NCI-H345 treated with DMSO at 0.1 percent for 48 hours (cell line): ENCODE data around the gene PKIB.
"Not testable (repeated sequence)": the region's sequence is repeated elsewhere in the genome, so short reads cannot be mapped to it uniquely, and the experiment has no call there.

Experiments used
- DNase-seq: peaks from one replicate; lab custom pipeline; 2025; ENCODE audit not compliant: unreplicated experiment; lab: John Stamatoyannopoulos, UW

The PKIB gene, protein sequence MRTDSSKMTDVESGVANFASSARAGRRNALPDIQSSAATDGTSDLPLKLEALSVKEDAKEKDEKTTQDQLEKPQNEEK

DNA sequence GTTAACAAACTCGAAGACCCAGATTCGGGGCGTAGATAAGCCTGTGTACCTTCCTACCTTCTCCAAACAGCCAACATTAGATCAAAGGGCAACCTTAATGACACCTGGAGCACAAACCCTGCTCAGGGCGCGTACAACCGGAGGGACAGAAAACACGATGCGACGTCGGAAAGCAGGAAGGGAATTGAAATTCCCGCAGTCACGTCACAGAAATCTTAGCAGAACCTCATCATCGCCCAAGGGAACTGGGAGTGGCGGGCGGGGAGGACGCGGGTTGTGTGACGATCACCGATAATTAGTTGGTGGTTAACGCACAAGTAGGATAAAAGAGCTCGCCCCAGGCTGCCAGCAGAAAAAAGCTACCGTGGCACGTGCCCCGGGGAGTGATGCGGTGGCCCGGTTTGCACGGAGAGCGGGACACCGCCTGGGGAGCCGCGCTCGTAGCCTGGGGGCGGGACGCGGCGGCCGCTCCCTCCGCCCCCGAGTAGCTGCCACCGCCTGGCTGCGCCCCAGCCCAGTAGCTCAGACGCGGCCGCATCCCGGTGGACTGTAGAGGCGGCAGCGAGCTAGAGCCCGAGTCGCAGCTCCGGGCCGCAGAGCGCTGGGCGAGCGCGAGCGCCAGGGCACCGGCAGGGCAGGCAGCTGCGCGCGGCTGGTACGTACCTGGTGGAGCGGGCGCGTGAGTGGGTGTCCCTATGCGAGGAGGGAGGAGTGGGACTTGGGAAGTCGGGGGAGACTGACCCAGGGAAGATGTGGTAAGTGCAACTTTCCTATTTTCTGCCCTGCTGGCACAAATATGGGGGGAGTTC, at the start of gene PKIB:
PKIB (plus strand) TSS at position 525 of the 809 bp plus-strand sequence. CDS start 107,390 bp downstream, outside the sequence.
- peak; percentile 79 for DNase-seq

DNA sequence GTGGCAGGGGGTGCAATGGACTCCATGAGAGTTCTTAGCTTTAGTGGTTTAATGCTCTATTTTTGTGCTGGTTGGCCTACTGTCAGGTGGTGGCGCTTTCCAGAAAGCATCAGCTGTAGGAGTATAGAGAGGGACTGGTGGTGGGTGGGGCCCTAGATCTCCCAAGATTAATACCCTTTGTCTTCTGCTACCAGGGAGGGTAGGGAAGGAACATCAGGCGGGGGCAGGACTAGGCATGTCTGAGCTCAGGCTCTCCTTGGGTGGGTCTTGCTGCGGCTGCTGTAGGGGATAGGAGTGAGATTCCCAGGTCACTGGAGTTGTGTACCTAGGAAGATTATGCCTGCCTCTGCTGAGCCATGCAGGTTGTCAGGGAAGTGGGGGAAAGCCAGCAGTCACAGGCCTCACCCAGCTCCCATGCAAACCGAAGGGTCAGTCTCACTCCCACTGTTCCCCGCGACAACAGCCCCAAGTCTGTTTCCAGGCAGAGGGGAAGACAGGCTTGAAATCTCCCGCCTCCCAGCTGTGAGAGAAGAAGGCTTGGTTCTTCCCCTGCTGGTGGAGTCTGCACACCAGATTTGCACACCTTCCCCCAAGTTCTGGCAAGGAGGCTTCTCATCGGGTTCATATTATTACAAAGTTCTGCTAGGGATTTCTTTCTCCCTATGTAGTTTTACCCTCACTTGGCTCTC, 46.7 kb upstream of the PKIB start:
- no peak for DNase-seq

DNA sequence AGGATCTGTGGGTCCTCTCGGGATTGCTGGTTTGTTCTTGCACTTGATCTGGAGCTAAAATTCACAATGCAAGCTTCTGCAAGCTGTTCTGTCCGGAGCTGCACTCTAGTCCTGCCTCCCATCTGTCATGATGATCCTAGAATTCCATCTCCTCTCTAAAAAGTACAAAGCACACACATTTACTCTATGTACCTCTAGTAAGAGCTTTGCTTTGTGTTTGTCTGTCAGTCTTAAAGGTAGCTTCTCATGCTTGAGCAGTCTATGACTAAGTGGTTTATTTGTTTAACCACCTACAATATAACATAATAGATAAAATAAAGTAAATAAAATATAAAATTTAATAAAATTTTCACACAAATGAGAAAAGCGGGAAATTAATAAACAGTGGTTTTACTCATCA, 46.0 kb upstream of the PKIB start:
- no peak for DNase-seq

DNA sequence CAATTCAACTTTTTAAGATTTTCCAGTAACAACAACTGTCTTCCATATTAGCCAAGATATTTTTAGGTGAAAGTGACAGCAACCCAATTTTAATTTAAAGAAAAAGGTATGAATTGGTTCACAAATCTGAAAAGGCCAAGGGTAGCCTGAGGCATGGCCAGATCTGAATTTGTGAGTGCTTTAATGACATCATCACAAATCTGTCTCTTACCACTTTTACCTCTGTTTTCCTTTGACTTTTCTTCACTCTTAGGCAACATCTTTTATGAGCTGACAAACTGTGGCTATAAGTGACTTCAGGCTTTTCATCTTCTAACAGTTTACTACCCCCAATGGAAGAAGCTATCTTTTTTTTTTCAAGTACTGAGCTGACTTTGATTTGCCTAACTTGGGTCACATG, 44.5 kb upstream of the PKIB start:
- no peak for DNase-seq

DNA sequence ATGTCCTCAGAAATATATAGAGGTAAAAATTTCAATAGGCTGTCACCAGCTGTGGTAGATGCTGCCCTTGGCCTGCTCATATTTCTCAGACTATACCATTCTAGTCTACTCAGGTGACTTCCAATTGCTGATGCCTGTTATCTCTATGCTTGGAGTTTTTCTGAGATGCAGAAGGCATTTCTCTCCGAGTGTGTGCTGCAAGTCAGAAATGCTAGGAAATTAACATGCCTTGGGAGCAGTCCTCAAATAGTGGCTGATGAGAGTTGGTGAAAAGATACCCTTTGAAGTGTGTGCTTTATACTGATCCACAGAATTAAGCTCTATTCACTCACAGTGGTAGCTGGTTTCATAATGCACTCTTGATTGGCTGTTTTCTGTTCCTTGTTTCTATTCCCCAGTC, 43.2 kb upstream of the PKIB start:
- no peak for DNase-seq

DNA sequence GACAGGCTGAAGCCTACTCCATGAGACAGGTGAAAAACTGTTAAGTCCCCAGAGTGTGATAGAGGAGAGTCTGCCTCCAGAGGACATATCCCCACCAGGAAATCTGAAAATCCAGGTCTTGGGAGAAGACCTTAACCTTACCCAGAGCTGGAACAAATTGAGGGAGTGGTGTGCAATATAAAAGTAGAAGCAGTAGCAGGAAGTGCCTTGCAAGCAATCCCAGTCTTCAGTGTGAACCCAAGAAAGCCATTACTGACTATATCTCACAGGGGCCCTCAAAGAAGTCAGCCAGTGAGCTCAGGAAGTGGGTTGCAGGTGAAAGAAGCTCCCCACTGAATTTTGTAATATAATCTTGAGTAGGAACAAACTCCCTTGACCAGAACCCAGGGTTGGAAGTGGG, 41.9 kb upstream of the PKIB start:
- DNase-seq, result no peak

DNA sequence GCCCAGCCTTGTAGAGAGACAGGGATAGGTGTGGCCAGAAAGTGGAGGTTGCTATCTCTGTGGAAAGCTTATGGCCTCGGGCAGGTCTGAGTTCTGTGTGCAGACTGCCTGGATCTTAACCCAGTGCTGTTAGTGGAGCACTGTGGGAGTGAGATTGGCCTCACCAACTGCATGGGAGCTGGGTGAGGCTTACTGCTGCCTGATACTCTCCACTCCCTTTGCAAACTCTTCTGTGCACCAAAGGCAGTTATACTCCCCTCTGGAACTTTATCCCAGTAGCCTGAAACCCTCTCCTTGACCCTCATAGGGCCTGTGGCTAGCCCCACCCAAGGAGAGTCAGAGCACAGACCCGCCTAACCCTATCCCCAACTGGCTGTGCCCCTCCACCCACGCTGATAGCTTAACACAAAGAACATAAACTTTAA, 41.4 kb upstream of the PKIB start:
- no peak for DNase-seq

DNA sequence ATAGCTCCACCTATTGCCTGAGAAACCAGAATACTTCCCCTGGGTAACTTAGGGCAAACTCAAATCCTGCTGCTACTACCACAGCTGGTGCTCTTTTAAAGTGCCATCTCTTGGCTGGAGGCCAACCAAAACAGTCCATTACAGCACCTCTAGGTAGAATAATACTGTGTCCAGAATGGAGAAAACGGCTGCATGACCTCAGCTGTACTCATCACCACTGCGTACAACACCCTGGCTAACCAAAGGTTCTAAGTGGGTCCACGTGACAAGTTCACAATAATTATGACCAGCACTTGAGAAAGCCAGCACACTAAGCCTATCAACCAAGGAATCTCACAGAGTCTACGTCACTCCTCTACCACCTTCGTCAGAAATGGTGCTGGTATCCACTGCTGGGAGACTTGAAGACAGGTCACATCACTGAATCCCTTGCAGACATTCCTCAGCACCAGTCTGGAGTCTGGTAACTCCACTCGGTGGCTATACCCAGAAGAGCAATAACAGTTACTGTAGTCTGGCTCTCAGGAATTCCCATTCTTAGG, 40.9 kb upstream of the PKIB start:
- no peak for DNase-seq

DNA sequence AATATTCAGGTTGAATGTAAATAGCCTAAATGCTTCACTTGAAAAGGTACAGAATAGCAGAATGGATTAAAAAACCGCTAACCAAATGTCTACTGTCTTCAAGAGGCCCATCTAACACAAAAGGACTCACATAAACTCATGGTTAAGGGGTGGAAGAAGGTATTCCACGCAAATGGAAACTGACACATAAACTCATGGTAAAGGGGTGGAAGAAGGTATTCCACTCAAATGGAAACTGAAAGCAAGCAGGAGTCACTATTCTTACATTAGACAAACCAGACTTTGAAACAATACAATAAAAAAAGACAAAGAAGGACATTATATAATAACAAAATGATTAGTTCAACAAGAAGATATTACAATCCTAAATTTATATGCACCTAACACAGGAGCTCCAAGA, 38.3 kb upstream of the PKIB start:
- DNase-seq, result no peak

DNA sequence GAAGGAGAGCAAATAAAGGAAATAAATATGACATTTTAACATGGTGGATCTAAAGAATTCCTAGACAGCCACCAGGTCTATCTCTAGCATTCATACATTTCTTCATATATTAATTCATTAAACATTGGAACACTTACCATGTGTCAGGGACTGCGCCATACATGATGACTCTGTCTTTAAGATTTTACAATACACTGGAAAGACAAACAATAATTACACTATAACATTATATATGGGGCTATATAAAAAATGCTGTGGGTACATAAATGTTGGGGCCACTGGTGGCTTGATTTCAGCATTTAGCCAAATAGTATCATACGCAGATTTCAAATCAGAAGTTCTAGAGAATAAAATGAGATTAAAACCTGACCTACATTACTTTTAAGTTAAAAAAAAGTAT, 33.3 kb upstream of the PKIB start:
- DNase-seq, result no peak

DNA sequence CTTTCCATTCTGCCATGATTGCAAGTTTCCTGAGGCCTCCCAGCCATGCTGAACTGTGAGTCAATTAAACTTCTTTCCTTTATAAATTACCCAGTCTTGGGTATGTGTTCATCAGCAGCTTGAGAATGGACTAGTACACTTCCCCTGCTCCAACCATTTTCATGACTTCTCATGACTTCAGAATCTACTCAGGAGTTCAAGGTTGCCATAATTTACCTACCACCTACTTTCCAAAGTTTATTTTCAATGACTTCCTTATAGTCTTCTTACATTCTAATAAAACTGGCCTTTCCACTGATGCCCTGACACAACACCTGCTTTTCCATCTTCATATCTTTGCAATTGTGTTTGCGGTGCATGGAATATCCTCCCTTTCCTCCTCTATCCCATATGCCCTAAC, 31.2 kb upstream of the PKIB start:
- no peak for DNase-seq

DNA sequence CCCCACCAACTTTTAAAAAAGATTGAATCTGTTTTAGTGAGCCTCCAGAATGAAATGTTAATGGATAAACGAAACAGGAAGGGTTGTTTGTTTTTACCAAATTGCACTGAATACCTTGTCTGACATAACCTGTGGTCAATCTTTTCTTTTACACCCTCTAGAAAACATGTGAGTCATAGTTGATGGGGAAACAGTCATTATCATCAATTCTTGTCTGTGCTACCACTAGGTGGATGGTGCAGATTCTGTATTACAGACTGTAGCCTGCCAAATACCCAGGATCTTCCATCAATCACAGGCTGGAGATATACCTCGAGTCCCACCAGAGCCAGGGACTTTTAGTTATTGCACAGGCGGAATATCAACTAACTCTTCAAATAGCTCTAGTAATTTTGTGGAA, 29.5 kb upstream of the PKIB start:
- no peak for DNase-seq

DNA sequence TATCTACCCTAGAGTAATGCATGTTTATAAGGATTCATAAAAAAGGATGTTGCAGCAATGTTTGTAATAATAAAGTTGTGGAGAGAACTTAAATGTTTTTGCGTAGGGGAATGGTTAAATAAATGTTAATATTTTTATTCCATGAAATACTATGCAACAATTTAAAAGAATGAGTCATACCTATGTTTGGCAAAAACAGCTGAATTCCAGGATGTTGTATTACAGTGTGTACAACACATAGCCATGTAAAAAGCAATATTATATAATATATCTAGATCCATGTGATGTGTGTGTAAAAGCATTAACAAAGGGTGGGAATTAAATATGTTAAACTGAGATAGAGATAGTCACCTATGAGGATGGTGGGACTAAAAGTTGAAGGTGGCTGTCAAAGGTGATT, 21.1 kb upstream of the PKIB start:
- no peak for DNase-seq

DNA sequence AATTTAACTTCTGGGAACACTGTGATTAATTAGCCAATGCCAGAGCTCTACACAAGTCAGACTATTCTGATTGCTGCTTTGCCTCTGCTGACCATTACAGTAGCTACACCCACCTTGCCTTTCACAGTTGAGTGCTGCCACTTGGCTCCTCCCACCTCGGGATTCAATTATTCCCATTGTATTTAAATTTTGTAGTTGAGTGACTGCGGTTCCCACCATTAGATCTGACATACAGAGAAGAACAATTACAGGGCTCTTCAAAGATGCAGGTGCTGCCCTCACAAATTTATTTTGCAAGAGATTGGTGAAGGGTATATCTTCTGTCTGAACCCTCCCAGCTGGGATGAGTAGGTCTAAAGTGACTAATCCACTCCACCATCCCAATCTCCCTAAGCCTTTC, 11.9 kb upstream of the PKIB start:
- not testable (repeated sequence) for DNase-seq

DNA sequence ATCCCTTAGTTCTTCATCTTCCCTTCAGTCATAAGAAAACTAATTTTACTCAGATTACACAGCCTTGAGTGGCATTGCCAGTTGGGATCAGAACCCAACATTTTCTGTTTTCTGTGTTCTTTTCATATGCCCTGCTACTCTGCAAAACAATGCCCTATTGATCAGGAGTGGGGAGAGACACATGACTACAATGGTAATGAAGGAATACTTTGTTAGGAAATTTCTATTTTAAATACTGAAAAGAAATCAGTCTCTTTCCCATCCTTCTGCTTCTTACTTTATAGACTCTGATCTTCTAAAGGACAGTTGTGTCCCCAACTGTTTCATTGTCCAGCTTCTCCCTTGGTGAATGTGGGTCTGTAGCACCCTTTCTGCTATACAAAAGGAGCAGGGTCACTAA, 5.5 kb upstream of the PKIB start:
- DNase-seq, result no peak

DNA sequence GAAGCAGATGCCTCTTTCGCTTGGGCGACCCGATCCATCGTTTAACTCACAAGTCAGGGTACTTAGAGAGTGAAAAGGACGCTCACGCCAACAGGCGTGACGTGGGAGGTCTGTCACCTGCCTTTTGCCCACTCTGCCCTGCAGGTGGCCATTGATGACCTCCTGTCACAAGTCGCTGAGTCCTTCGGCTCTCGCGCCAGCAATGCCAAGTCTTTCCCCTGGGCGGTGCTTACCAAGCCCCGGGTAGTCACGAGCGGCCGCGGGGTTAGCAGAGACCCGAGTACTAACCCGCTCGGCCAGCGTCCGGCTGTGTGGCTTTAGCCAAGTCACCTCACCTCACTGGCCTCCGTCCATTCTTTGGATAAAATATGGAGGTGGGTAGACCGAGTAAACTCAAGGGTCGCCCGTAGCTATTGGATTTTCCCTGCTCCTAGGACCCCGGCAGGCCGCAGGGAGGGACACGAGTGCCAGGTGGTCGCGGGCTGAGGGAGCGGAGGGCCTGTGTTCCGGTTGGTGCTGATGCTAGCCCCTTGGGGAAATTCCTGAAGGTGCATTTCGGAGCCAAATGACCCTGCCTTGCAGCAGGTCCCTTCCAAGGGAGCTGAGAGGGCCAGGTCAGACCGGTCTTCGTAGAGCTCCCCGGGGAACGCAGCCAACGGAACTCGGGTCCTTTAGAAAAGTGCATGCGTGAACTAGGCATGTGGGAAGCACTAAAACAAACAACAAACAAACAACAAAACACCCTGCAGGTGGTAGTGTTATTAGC, 668 bp downstream of the PKIB start:
- DNase-seq, result no peak

DNA sequence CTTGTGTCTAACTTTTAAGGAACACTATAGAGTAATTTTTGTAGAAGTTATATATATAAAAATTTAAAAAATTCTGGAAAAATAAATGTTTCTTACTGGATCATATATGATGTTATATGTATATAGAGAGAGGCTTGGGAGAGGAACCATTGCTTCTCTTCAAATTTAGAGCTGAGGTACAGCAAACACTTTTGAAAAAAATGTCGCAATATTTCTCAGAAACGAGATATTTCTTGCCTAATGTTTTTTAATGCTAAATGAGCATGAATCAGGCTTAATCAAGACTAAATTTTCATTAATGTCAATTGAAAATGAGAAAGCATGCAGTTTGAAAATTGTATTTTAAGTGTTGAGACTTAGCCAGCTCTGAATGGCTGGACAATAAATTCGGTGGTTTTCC, 2.6 kb downstream of the PKIB start:
- DNase-seq, result no peak

DNA sequence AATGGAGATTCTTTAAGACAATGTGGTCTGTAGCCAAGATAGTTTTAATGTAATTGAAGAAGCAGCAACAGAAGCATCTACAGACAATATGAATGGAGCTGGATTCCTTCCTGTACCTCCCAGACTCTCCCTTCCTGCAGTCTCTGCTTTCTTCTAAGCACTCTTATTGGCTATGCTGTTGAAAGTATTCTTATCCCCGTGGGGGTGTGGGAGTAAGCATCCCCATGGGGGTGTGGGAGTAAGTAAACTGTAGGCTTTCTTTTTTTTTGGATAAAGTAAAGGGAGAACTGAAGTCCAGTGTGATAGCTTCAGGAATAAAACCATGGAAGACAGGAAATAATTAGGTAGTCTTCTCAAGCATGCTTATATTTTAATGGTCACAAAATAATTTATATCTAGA, 4.1 kb downstream of the PKIB start:
- DNase-seq, result no peak

DNA sequence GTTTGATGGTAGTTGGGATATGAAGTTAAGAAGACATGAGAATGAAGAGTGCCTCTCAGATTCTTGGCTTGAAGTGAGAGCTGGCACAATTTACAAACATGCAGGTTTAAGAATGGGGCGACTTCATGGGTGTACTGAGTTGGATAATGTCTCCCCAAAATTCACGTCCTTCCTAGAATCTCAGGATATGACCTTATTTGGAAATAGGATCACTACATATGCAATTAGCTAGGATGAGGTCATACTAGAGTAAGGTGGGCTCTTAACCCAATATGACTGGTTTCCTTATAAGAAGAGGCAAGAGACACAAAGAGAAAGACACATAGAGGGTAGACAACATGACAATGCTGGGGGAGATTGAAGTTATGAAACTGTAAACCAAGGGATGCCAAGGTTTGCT, 5.2 kb downstream of the PKIB start:
- no peak for DNase-seq

DNA sequence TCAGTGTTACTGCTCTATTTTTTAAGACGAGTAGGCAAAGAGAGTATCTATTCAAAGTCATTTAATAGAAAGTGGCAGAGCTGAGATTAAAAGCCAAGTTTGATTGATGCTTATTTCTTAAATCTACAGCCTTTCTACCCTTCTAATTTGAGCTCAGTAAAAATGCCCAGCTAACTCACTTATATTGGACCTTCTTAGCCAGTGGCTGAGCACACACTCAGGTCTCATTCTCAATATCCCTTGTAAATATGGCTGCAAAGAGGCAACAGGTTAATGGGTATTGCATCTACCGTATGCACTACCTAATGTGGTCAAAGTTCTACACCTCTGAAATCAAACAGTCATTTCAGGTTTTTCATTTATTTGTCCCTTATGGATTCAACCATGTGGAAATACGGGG, 6.7 kb downstream of the PKIB start:
- no peak for DNase-seq

DNA sequence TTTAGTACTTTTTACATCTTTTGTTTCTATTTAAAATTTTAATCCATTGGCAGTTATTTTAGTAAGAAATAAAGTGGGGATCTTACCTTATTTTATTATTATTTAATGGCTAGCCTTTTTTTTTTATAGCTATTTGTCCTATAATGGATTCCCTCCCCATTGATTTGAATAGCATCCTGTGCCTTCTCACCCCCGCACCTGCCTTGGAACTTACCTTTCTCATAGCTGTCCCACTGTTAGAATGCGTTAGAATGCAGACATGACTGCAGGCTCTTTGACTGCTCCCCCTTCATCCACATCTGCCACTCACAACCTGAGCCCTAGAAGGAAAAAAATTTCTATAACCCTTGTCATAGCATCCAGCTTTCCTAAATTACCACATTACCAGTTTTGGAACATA, 9.1 kb downstream of the PKIB start:
- DNase-seq, result no peak

DNA sequence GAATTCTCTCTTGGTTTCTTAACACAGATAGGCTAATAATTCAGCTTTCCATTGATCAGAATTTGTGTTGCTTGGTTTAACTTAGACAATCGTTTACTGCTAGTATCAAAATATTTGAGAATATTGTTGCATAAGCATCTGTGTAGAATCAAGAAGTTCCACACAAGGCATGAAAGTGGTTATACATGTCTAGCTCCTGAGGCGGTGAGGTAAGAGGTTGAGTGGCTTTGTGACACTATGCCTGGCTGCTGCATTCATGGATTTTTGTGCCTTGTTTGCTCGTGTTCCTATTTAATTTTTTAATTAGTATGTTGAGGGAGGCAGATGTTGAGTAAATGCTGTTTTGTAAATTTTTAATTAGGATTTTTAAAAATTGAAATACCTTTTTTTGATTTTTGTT, 10.2 kb downstream of the PKIB start:
- DNase-seq, result no peak
